ENCODE results near the gene SYVN1.

- TF ChIP-seq CTCF (IDR thresholded peaks at IDR 0.05; ENCODE audit: low read depth, low read length, missing input control) (no peak), TAF1 (conservative IDR thresholded peaks at IDR 0.05) (no peak), GABPA (IDR thresholded peaks at IDR 0.05 in 1 of 2, conservative IDR thresholded peaks at IDR 0.05 in 1 of 2) (peak in 1 of 2 donors; percentile 58), MAX (IDR thresholded peaks at IDR 0.05) (peak; percentile 50), REST (IDR thresholded peaks at IDR 0.05) (peak; percentile 90), JUND (IDR thresholded peaks at IDR 0.05) (peak in 1 of 2 donors; percentile 13), EGR1 (IDR thresholded peaks at IDR 0.05; ENCODE audit: low read depth in 2 of 2) (peak in 1 of 2 donors; percentile 21), HNF4G (IDR thresholded peaks at IDR 0.05) (no peak), FOXA1 (IDR thresholded peaks at IDR 0.05) (no peak), RXRA (IDR thresholded peaks at IDR 0.05) (peak; percentile 13 to 27)
- TF ChIP-seq, protein P1, sequence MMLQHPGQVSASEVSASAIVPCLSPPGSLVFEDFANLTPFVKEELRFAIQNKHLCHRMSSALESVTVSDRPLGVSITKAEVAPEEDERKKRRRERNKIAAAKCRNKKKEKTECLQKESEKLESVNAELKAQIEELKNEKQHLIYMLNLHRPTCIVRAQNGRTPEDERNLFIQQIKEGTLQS (IDR thresholded peaks at IDR 0.05): no peak
- TF ChIP-seq, protein P2, sequence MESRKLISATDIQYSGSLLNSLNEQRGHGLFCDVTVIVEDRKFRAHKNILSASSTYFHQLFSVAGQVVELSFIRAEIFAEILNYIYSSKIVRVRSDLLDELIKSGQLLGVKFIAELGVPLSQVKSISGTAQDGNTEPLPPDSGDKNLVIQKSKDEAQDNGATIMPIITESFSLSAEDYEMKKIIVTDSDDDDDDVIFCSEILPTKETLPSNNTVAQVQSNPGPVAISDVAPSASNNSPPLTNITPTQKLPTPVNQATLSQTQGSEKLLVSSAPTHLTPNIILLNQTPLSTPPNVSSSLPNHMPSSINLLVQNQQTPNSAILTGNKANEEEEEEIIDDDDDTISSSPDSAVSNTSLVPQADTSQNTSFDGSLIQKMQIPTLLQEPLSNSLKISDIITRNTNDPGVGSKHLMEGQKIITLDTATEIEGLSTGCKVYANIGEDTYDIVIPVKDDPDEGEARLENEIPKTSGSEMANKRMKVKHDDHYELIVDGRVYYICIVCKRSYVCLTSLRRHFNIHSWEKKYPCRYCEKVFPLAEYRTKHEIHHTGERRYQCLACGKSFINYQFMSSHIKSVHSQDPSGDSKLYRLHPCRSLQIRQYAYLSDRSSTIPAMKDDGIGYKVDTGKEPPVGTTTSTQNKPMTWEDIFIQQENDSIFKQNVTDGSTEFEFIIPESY (IDR thresholded peaks at IDR 0.05): no peak
Observed at GRCh38 chr11:65111744-65112545, 22.4 kb downstream of the SYVN1 start, which contains the start of gene TM7SF2.

Measured in liver (tissue), 3 donors.